Urinary bladder (tissue), 4 donors: ENCODE measurements around the gene FAM24B. TPM values are rescaled to one million over a fixed set of nuclear protein-coding genes. Genes with fewer than 3 reads are reported as not detected.
"Not testable (repeated sequence)": the region's sequence is repeated elsewhere in the genome, so short reads cannot be mapped to it uniquely, and the experiment has no call there.

Source experiments
- DNase-seq: peaks from one replicate; pipeline ENCODE4 v3.0.0-alpha.2; 2015; ENCODE audit errors: extremely low spot score
- H3K27ac ChIP-seq: one replicate; pipeline ENCODE4 v1.5.1; 2013; ENCODE audit warnings: low read depth, mild to moderate bottlenecking, moderate library complexity
- H3K36me3 ChIP-seq: one replicate; pipeline ENCODE4 v1.6.1; 2013; ENCODE audit warnings: mild to moderate bottlenecking, moderate library complexity; ENCODE audit not compliant: insufficient read depth
- H3K4me1 ChIP-seq: one replicate; pipeline ENCODE4 v1.6.1; 2013; ENCODE audit warnings: mild to moderate bottlenecking, moderate library complexity; ENCODE audit not compliant: insufficient read depth
- H3K4me3 ChIP-seq: one replicate; pipeline ENCODE4 v1.5.1; 2013; ENCODE audit warnings: low read depth, low read length
- WGBS: extraction: QIAGEN DNeasy Blood & Tissue Kit; methylation state at CpG from one replicate; pipeline ENCODE4 v1.1.7; 2013; 5-methylcytosine and 5-hydroxymethylcytosine counted together
- polyA plus RNA-seq: library from polyadenylated mRNA; stranded (reverse); fragments of 200-250 nt; gene quantifications from one replicate; pipeline ENCODE4 v1.2.3, GENCODE V29; 2013
- total RNA-seq: library from RNA; depleted of rRNA; stranded (reverse); fragments of >200 nt; gene quantifications from one replicate; pipeline ENCODE4 v1.2.3, GENCODE V29; 2014
- donor health status: healthy with polysubstance abuse.
- donor health status: healthy.

The FAM24B gene, protein sequence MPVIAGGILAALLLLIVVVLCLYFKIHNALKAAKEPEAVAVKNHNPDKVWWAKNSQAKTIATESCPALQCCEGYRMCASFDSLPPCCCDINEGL
- total RNA-seq (2.4 TPM), polyA plus RNA-seq (1.8 TPM)

DNA sequence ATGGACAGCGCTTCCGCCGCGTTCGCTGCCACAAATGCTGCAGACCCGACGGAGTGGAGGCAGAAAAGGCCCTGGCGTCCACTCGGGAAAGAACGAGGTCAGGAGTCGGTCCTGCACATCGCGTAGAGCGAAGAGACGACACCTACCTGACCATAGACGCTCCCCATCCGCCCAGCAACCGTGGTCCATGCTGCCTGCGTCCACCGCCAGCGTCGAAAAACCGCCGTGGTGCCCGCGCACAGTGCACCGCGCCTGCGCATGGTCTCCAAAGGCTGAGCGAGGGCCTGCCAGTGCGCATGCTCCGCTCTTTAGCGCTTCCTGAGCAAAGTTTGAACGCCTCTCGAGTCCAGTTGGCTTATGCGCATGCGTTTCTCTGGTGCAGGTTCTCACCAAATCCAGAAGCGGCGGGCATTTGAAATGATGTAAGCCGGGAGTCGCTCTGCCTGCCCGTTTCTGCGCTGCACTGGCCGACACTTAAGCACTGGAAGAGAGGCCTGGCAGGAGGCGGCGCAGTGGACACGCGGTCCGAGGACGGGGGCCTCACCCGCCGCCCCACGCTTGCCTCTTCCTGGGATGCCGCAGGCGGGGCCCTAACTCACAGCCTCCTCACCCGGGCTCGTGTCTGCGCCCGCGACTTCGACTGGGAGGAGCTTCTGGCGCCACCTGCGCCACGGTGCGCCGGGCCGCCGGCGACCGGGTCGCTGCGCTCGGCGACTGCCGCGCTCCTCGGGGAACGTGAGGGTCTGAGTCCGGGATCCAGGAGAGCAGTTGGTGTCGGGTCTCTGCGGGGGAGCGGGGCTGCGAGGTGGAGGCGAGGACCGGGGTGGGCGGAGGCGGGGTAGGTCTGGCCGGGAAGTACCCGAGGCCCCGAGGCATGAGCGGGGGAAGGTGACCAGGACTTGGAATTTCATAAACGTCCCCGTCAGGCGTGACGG is at the start of gene FAM24B:
Gene FAM24B, minus strand, starts transcription at position 243 of the 935 bp plus-strand sequence. CDS start 29,066 bp downstream, outside the sequence.
- Histone ChIP-seq H3K27ac (no peak within 1 kb of the TSS), H3K4me1 (peaks cover 2% of the 10 kb centered on the region), H3K4me3 (peak within 1 kb of the TSS; percentile 48), H3K36me3 (no peaks in the 10 kb centered on the region)
- 4% methylated on average over 95 of the region's 95 CpGs for WGBS
- peak; percentile 96 for DNase-seq

DNA sequence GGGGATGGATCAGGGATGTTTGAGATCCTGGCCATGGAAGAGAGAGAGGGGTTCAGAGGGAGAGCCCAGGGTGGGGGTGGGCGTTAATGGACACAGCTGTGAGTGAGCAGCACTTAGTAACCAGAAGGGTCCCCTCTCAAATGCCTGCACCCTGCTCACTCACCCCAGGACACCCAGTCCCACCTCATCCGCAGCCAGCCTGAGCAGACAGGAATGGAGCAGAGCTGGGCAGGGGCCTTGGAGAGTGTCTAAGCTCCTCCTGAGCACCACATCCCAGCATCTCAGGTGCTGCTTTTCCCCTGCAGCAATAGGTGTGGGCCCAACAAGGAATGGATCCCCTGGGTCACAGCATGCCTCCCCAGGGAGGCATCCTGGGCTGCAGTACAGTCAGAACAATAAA is 36.3 kb upstream of the FAM24B start:
- Histone ChIP-seq H3K4me3 (no peak overlapping the region), H3K27ac (no peak overlapping the region), H3K36me3 (no peaks in the 10 kb centered on the region), H3K4me1 (no peaks in the 10 kb centered on the region)
- no peak for DNase-seq
- 69% methylated on average over 2 of the region's 2 CpGs for WGBS

DNA sequence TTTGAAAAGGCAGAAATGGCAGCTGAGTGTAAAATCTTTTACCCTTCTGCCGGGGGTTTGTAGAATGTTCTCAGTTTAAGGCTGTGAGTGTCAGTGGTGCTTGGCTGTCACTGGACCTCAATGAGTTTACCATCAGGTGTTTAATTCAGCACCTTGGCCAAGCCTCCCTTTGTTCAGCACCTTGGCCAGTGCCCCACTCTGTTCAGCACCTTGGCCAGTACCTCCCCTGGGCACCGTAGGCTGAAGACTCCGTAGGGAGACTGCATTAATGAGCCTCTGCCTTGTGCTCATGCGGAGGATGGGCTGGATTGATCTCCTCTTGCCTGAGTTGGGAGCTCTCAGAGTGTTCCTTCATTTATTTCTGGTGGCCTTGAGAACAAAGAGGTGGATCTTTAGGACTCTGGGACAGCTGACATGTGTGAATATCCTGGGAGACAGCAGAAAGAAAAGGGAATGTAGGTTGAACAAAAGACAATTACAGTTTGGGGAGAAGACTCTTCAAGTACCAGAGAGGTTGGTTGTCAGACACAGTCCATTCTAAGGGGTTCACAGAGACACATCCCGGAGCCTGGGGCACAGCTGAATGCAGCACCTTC is 32.6 kb upstream of the FAM24B start:
- WGBS, result 21% methylated on average over 5 of the region's 5 CpGs
- no peaks in the 10 kb centered on the region for H3K4me1 ChIP-seq
- H3K27ac ChIP-seq, result no peak overlapping the region
- no peaks in the 10 kb centered on the region for H3K36me3 ChIP-seq
- H3K4me3 ChIP-seq, result no peak overlapping the region
- DNase-seq, result no peak

DNA sequence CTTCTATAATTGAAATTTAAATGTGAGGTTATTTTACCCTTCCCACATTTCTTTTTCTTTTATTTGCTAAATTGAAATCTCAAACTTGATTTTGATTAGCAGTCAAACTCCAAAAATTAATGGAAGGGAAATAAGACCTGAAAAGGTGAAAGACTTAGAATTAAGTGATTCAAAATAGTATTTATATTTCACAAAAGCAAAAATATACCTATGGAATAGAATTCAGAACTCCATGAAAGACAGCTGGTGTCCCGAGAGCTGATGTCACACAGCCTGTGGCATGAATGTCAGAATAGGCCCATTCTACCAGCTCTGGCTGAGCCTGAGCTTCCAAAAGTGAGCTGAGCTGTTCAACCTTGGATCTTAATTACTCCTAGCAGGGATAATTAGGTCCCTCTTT is 30.9 kb upstream of the FAM24B start, which contains the start of gene FAM24A:
Gene FAM24A, plus strand, starts transcription at position 301 of the 400 bp plus-strand sequence. CDS start 1,025 bp downstream, outside the sequence.
- no peaks in the 10 kb centered on the region for H3K4me1 ChIP-seq
- WGBS, result 69% methylated on average over 1 of the region's 1 CpG
- no peak for DNase-seq
- H3K36me3 ChIP-seq, result no peaks in the 10 kb centered on the region
- H3K27ac ChIP-seq, result no peak within 1 kb of the TSS
- no peak within 1 kb of the TSS for H3K4me3 ChIP-seq

DNA sequence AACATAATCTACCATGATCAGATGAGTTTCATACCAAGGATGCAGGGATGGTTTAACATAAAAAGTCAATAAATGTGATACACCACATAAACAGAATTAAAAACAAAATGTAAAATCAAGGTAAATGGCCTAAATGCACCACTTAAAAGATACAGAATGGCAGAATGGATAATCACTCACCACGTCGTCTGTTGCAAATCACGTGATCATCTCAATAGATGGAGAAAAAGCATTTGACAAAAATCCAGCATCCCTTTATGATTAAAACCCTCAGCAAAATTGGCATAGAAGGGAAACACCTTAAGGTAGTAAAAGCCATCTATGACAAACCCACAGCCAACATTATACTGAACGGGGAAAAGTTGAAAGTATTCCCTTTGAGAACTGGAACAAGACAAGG is 24.5 kb upstream of the FAM24B start:
- not testable (repeated sequence) for H3K4me1 ChIP-seq, H3K4me3 ChIP-seq, H3K27ac ChIP-seq, DNase-seq, H3K36me3 ChIP-seq
- 73% methylated on average over 4 of the region's 4 CpGs for WGBS

DNA sequence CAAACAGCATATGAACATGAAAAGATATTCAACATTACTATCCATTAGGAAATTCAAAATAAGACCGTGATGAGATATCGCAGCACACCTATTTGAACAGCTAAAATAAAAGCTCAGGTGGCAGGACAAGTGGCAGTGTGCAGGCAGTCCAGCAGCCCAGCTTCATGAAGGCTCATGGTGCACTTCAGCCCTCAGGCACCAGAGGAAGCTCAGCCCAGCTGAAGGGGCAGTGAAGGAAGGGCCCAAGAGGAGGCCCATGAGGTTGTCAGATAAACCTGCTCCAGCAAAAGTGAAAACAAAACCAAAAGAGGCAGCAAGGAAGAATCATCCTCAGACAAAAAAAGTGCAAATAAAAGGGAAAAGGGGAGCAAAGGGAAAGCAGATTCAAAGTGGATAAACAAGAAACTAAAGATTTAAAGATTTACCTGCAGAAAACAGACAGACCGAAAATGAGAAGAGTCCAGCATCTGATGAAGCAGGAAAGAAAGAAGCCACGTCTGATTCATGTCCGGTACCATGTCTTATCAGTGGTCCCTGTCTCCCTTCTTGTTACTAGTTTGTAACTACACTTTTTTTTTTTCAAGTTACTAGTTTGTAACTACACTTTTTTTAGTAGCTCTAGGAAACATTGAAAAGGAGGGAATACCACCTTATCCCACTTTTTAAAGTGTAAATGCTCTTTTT is 15.0 kb upstream of the FAM24B start:
- Histone ChIP-seq H3K4me3 (no peak overlapping the region), H3K36me3 (no peaks in the 10 kb centered on the region), H3K4me1 (no peaks in the 10 kb centered on the region), H3K27ac (no peak overlapping the region)
- DNase-seq, result no peak
- WGBS, result 80% methylated on average over 5 of the region's 5 CpGs

DNA sequence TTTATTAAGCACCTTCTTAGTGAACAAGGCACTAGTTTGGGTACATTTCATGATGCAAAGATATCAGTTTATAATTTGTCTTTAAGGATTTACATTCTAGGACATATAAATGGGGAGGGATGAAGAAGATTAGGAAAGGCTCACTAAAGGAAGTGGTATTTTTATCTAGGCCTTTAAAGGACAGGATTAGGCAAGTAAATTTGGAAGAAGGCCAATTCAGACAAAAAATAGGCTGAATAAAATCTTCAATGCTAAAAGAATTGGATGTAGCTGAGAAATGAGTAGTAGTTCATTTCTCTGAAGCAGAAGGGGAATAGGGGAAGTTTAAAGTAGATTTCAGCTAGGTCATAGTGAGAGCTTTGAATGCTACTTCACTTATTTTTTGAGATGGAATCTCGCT is 4.8 kb upstream of the FAM24B start:
- no peak overlapping the region for H3K4me3 ChIP-seq
- DNase-seq, result no peak
- H3K4me1 ChIP-seq, result peaks cover 2% of the 10 kb centered on the region
- WGBS, result 93% methylated on average over 1 of the region's 1 CpG
- no peak overlapping the region for H3K27ac ChIP-seq
- H3K36me3 ChIP-seq, result no peaks in the 10 kb centered on the region

DNA sequence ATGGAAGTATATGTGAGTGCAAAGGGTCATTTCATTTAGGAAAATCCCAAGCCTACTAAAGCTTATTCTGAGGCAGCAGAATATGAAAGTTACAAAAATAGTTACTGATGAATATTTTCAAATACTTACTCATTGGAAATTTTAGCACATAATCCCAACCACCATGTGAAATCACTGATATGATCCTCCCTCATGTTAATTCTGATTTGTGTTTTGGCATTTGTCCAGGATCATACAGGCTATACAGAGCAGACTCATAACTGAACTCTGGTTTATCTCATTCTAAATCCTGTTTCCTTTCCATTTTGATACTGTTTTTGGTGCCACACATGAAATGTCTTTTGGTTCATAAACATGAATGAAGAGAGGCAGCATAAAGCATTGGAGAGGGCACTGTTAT is 3.4 kb upstream of the FAM24B start:
- H3K27ac ChIP-seq, result no peak overlapping the region
- no peak overlapping the region for H3K4me3 ChIP-seq
- no peaks in the 10 kb centered on the region for H3K36me3 ChIP-seq
- DNase-seq, result no peak
- H3K4me1 ChIP-seq, result peaks cover 2% of the 10 kb centered on the region

DNA sequence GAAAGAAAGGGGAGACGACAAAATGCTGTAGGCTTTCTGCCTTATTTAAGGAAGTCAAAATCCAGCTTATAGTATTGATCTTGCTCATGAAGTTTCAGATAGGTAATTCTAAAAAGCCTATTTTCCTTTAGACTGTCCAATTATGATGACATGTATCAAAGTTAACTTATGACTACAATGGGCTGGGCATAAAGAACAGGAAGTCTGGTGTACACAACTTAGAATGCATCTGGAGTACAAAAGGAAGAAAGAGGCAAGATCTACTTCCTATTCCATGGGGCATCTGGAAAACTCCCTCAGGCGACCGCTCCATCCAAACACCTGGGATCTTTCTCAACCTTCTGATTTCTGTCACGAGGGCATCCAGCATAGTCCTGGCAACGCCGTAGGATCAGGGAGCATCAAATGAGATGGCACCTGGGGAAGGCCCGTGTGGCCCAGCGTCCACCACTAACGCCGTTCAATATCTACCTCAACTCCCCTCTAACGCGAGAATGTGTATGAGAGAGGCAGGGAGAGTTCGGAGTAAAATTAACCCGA is 512 bp downstream of the FAM24B start:
- peak overlapping the region; percentile 48 for H3K4me3 ChIP-seq
- H3K4me1 ChIP-seq, result peaks cover 2% of the 10 kb centered on the region
- no peak for DNase-seq
- WGBS, result 58% methylated on average over 14 of the region's 14 CpGs
- H3K36me3 ChIP-seq, result no peaks in the 10 kb centered on the region
- H3K27ac ChIP-seq, result no peak overlapping the region

DNA sequence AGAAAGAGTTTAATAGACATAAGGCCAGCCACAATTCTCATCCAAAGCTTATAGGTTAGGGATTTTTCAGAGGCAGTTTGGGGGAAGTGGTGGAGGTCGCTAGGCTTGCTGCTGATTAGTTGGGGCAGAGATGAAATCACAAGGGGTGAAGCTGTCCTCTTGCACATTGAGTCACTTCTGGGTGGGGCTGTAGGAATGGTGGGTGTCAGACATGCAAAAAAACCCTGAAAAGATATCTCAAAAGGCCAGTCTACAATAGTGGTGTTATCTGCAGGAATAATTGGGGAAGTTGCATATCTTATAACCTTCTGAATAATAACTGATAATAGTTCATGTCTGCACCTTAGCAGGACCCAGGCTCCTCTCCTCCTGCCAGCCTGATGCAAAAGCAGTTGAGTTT is 2.1 kb downstream of the FAM24B start:
- Histone ChIP-seq H3K27ac (no peak overlapping the region), H3K4me1 (peaks cover 2% of the 10 kb centered on the region), H3K4me3 (no peak overlapping the region), H3K36me3 (no peaks in the 10 kb centered on the region)
- WGBS, result 71% methylated on average over 1 of the region's 1 CpG
- no peak for DNase-seq

DNA sequence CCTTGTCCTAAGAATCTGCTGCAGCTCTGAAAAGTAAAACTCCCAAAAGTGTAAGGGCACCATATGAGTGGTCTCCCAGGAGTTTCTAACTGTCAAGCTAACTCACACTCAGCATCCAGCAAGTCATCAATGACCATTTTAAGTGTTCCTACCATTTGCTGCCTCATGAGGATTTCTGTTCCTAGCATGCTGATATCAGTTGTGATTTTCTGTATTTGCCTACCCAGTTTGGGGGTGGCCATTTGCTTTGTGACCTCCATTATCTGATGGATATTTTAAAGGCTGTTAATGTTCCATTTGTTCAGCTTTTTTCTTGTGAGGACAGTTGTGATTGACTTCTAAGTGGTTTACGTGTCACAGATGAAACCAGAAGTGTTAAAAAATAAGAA is 2.9 kb downstream of the FAM24B start:
- 82% methylated on average over 1 of the region's 1 CpG for WGBS

DNA sequence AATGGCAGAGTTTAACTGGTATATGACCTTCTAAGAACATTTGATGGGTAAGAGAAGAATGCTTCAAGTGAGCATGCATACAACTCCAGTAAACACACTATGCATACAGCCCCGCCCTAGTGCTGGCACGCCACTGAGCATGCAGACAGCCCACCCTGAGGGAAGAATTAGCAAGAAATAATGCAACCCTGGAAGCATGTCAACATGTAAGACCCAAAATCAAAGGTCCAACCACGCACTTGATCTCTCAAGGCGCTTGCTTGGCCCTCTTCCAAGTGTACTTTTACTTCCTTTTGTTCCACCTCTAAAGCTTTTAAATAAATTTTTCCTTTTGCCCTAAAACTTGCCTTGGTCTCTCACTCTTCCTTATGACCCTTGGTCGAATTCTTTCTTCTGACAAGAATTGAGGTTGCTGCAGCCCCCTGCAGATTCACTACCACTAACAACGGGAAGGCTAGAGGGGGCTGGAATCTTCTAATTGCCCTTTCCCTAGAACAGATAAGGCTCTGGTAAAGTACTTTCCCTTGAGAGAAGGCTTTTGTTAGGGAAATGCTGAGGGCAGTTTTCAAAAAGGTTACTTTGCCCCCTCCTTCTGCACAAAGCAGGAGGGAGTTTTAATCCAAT is 3.4 kb downstream of the FAM24B start:
- DNase-seq, result no peak
- Histone ChIP-seq H3K27ac (no peak overlapping the region), H3K4me3 (no peak overlapping the region), H3K4me1 (peaks cover 2% of the 10 kb centered on the region), H3K36me3 (no peaks in the 10 kb centered on the region)
- 40% methylated on average over 6 of the region's 6 CpGs for WGBS

More for the DNA sequence above, 2.9 kb downstream of the FAM24B start:
- no peaks in the 10 kb centered on the region for H3K36me3 ChIP-seq
- peaks cover 2% of the 10 kb centered on the region for H3K4me1 ChIP-seq
- no peak overlapping the region for H3K4me3 ChIP-seq
- no peak for DNase-seq
- no peak overlapping the region for H3K27ac ChIP-seq

DNA sequence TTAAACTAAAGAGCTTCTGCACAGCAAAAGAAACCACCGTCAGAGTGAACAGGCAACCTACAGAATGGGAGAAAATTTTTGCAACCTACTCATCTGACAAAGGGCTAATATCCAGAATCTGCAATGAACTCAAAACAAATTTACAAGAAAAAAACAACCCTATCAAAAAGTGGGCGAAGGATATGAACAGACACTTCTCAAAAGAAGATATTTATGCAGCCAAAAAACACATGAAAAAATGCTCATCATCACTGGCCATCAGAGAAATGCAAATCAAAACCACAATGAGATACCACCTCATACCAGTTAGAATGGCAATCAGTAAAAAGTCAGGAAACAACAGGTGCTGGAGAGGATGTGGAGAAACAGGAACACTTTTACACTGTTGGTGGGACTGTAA is 7.4 kb downstream of the FAM24B start:
- DNase-seq, H3K36me3 ChIP-seq, H3K27ac ChIP-seq, H3K4me1 ChIP-seq, H3K4me3 ChIP-seq: not testable (repeated sequence)
- 91% methylated on average over 1 of the region's 2 CpGs for WGBS
